H1 (cell line): ENCODE results near the gene CDC37. TPM values are rescaled to one million over a fixed set of nuclear protein-coding genes. Genes with fewer than 3 reads are reported as not detected.

Source experiments
- CHD2 ChIP-seq: IDR thresholded peaks from 2 replicates; pipeline ENCODE4 v1.6.1; 2012; ENCODE audit warnings: low read length, improper control_type of control experiment
- CREB1 ChIP-seq: IDR thresholded peaks from 2 replicates; pipeline ENCODE4 v1.6.1; 2012; ENCODE audit warnings: inconsistent platforms
- CTBP2 ChIP-seq: IDR thresholded peaks from 2 replicates; pipeline ENCODE4 v1.7.0; 2011; ENCODE audit warnings: borderline replicate concordance, mild to moderate bottlenecking, moderate library complexity, mixed read lengths, low read length; ENCODE audit not compliant: insufficient read depth, insufficient read length
- HDAC6 ChIP-seq: IDR thresholded peaks from one replicate; pipeline ENCODE4 v1.7.1; 2012; ENCODE audit warnings: low read depth, mild to moderate bottlenecking, inconsistent platforms, low read length, moderate library complexity
- KDM5A ChIP-seq: fragments of 200-600 bp; IDR thresholded peaks from 2 replicates; pipeline ENCODE4 v1.7.1; 2012; ENCODE audit warnings: mild to moderate bottlenecking, low read length, inconsistent platforms, mixed read lengths
- SUZ12 ChIP-seq: fragments of 200-600 bp; sonication (generic); IDR thresholded peaks from 2 replicates; pipeline ENCODE4 v1.6.1; 2012; ENCODE audit warnings: mild to moderate bottlenecking, inconsistent platforms, low read length, moderate library complexity, mixed read lengths
- TBP ChIP-seq: IDR thresholded peaks from 2 replicates; pipeline ENCODE4 v1.6.1; 2011; ENCODE audit warnings: low read depth, low read length, improper control_type of control experiment
- YY1 ChIP-seq: IDR thresholded peaks from 2 replicates; pipeline ENCODE4 v1.6.1; 2011; ENCODE audit warnings: low read depth, mild to moderate bottlenecking, low read length
- polyA plus RNA-seq, 7 experiments: library from polyadenylated mRNA; depleted of rRNA in 3 of 7; stranded (reverse) in 5 of 7; unstranded in 2 of 7; fragments of >200 nt in 5 of 7; fragments of 200-250 nt in 2 of 7; gene quantifications; 1 replicate in 5 of 7; 2 replicates in 1 of 7; 4 replicates in 1 of 7; pipeline versions ENCODE4 v1.2.1 to v1.2.3, GENCODE V29; 2011 to 2013; ENCODE audit warnings: missing spikeins in 2 of 7, mixed read lengths in 2 of 7
- total RNA-seq: library from RNA; stranded (reverse); fragmentation: NEBNext Ultra II Directional; extraction: Animal tissue kit (Norgen Biotek cat#: 25700); gene quantifications from 2 replicates; pipeline ENCODE4 v1.2.1, GENCODE V29; 2021
- TF ChIP-seq, protein P1 (sequence below): IDR thresholded peaks from 2 replicates; pipeline ENCODE4 v1.6.1; 2012; ENCODE audit warnings: inconsistent platforms

The CDC37 gene
- total and polyA plus RNA-seq, 2 of the 8 experiments (the other 6 are each of a cell fraction or from before 2014, with no cell fraction given) = 162 to 181 TPM

DNA sequence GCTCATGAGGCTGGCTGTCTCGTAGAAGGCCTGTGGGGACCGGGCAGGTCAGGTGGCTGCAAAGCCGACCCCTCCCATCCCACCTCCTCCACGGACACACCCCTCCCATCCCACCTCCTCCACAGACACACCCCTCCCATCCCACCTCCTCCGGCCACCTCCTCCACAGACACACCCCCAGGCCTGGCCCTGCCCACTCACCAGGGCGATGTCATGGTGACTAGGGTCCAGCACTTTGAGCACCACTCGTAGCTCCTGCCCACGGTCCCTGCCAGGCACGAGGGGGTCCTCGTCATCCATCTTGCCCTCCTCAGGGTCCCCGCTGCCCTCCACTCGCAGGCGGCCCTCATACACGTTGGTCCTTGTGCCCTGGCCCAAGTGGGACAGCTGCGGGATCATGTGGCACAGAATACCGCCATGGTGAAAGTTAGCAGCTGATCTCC, 41.8 kb downstream of the CDC37 start (continued):
- TF ChIP-seq, protein P1, sequence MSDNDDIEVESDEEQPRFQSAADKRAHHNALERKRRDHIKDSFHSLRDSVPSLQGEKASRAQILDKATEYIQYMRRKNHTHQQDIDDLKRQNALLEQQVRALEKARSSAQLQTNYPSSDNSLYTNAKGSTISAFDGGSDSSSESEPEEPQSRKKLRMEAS = no peak
- TF ChIP-seq KDM5A (no peak), HDAC6 (no peak), CHD2 (no peak), CTBP2 (no peak), TBP (no peak), YY1 (no peak), CREB1 (no peak), SUZ12 (no peak)
